Endodermal cell (in vitro differentiated cells): ENCODE results near the gene CARS2. TPM values are rescaled to one million over a fixed set of nuclear protein-coding genes. Genes with fewer than 3 reads are reported as not detected.
"Not testable (repeated sequence)": the region's sequence is repeated elsewhere in the genome, so short reads cannot be mapped to it uniquely, and the experiment has no call there.

Source experiments
- DNase-seq: peaks from one replicate; pipeline ENCODE4 v3.0.0-alpha.2; 2017
- H3K27ac ChIP-seq: 2 replicates; pipeline ENCODE4 v1.5.1; 2013; ENCODE audit warnings: mild to moderate bottlenecking, low read depth, low read length, moderate library complexity
- H3K27me3 ChIP-seq: 2 replicates; pipeline ENCODE4 v1.6.1; 2013; ENCODE audit warnings: mild to moderate bottlenecking, low read length, moderate library complexity; ENCODE audit not compliant: insufficient read depth, control insufficient read depth, poor library complexity, severe bottlenecking
- H3K36me3 ChIP-seq: 2 replicates; pipeline ENCODE4 v1.7.0; 2013; ENCODE audit warnings: mild to moderate bottlenecking, low read length, moderate library complexity; ENCODE audit not compliant: control insufficient read depth, insufficient read depth
- H3K4me1 ChIP-seq: one replicate; pipeline ENCODE4 v1.7.0; 2013; ENCODE audit warnings: low read length; ENCODE audit not compliant: control insufficient read depth, insufficient read depth
- H3K4me3 ChIP-seq: 2 replicates; pipeline ENCODE4 v1.5.1; 2013; ENCODE audit warnings: mild to moderate bottlenecking, low read length, moderate library complexity
- H3K9ac ChIP-seq: 2 replicates; pipeline ENCODE4 v1.6.1; 2013; ENCODE audit warnings: mild to moderate bottlenecking, low read length, moderate library complexity; ENCODE audit not compliant: poor library complexity, severe bottlenecking; ENCODE audit errors: extremely low read depth
- H3K9me3 ChIP-seq: 2 replicates; pipeline ENCODE4 v1.6.1; 2013; ENCODE audit warnings: mild to moderate bottlenecking, low read length, moderate library complexity; ENCODE audit not compliant: control insufficient read depth
- H3K27ac Mint-ChIP-seq: 2 replicates; pipeline ENCODE4 v1.8.0; 2020; ENCODE audit warnings: mixed read lengths
- H3K27me3 Mint-ChIP-seq: 2 replicates; pipeline ENCODE4 v1.8.0; 2021; ENCODE audit warnings: mild to moderate bottlenecking, mixed read lengths; ENCODE audit not compliant: insufficient read depth
- H3K36me3 Mint-ChIP-seq: 2 replicates; pipeline ENCODE4 v1.8.0; 2020; ENCODE audit warnings: low read depth, mixed read lengths
- H3K4me1 Mint-ChIP-seq: 2 replicates; pipeline ENCODE4 v1.8.0; 2020; ENCODE audit warnings: mixed read lengths
- H3K4me3 Mint-ChIP-seq: 2 replicates; pipeline ENCODE4 v1.8.0; 2020; ENCODE audit warnings: mild to moderate bottlenecking, moderate library complexity, mixed read lengths
- H3K9me3 Mint-ChIP-seq: 2 replicates; pipeline ENCODE4 v1.8.0; 2020; ENCODE audit warnings: mild to moderate bottlenecking, mixed read lengths
- WGBS, 2 experiments: methylation state at CpG; one replicate each; pipeline versions ENCODE4 v1.1.5 to v1.1.7; 2013; ENCODE audit warnings: missing lambda C conversion rate in 2 of 2, mixed read lengths in 1 of 2; ENCODE audit not compliant: insufficient coverage in 1 of 2, insufficient read length in 1 of 2; 5-methylcytosine and 5-hydroxymethylcytosine counted together
- total RNA-seq, 2 donors: library from RNA; stranded (reverse); fragmentation: NEBNext Ultra II Directional in 1 of 2; extraction: Animal tissue kit (Norgen Biotek cat#: 25700) in 1 of 2; gene quantifications; 2 replicates in 1 of 2; 3 replicates in 1 of 2; pipeline ENCODE4 v1.2.1, GENCODE V29; 2021
- TF ChIP-seq, protein P1 (sequence below): fragments of 200-600 bp; sonication (generic); conservative IDR thresholded peaks from 2 replicates; pipeline ENCODE4 v1.5.0; 2021; ENCODE audit warnings: antibody characterized with exemption, mild to moderate bottlenecking

CARS2 gene
- total RNA-seq, 2 donors from 2014 or later = 53.0 to 53.2 TPM

DNA sequence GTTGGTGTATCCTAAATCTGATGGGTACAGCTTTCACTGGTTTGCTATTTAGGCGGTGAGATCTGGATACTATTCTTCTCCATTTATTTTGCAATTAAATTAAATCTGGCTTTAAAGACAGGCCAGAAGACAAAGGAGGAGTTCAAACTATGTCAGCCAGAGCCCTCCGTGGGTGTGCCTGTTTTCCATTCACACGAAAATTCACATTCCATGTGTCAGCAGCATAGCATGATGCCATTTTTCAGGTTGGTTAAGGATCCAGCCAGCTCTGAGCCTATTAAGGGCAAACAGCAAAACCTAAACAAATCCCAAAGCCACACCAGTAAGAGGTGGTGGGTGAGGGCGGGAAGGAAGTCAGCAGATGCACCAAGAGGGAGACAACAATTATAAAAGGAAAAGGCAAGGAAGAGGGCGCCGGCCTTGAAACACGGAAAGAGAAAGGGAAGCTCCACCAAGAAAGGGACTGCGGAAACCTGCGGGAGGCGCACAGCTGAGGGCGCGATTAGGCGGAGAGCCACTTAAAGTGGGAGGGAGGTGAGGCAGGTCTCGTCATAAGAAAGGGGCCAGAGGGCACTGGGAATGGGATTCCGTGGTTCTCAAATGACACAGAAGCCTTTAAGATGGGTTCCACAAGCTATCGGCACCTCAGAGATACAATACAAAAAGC, 43.0 kb downstream of the CARS2 start:
- peaks cover 45% of the 10 kb centered on the region for H3K9me3 ChIP-seq

DNA sequence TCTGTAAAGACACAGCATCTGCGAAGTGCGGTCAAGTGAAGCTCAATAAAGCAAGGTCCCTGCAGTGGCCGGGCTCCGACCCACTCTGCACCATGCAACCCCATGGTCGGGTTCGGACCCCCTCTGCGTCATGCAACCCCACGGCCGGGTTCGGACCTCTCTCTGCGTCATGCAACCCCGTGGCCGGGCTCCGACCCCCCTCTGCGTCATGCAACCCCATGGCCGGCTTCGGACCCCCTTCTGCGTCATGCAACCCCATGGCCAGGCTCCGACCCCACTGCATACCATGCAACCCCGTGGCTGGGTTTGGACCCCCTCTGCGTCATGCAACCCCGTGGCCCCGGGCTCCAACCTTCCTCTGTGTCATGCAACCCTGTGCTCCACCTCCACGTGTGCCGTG, 43.8 kb downstream of the CARS2 start:
- no peak overlapping the region for H3K4me3 Mint-ChIP-seq
- peaks cover 91% of the 10 kb centered on the region for H3K36me3 Mint-ChIP-seq
- no peak for DNase-seq
- no peak overlapping the region for H3K9ac ChIP-seq
- no peak overlapping the region for H3K27ac Mint-ChIP-seq
- WGBS, 2 experiments = 96 to 98% methylated on average over 24 to 25 of the region's 25 CpGs
- peaks cover 45% of the 10 kb centered on the region for H3K9me3 Mint-ChIP-seq
- TF ChIP-seq, protein P1, sequence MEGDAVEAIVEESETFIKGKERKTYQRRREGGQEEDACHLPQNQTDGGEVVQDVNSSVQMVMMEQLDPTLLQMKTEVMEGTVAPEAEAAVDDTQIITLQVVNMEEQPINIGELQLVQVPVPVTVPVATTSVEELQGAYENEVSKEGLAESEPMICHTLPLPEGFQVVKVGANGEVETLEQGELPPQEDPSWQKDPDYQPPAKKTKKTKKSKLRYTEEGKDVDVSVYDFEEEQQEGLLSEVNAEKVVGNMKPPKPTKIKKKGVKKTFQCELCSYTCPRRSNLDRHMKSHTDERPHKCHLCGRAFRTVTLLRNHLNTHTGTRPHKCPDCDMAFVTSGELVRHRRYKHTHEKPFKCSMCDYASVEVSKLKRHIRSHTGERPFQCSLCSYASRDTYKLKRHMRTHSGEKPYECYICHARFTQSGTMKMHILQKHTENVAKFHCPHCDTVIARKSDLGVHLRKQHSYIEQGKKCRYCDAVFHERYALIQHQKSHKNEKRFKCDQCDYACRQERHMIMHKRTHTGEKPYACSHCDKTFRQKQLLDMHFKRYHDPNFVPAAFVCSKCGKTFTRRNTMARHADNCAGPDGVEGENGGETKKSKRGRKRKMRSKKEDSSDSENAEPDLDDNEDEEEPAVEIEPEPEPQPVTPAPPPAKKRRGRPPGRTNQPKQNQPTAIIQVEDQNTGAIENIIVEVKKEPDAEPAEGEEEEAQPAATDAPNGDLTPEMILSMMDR = no peak
- no peaks in the 10 kb centered on the region for H3K27me3 ChIP-seq
- H3K4me3 ChIP-seq = no peak overlapping the region
- H3K27me3 Mint-ChIP-seq = no peaks in the 10 kb centered on the region
- H3K4me1 ChIP-seq = no peaks in the 10 kb centered on the region
- H3K27ac ChIP-seq = no peak overlapping the region
- H3K9me3 ChIP-seq = peaks cover 49% of the 10 kb centered on the region
- peaks cover 82% of the 10 kb centered on the region for H3K36me3 ChIP-seq
- H3K4me1 Mint-ChIP-seq = no peaks in the 10 kb centered on the region

More for the DNA sequence above, 43.0 kb downstream of the CARS2 start:
- Histone ChIP-seq H3K36me3 (peaks cover 83% of the 10 kb centered on the region), H3K9ac (no peak overlapping the region), H3K27me3 (no peaks in the 10 kb centered on the region), H3K27ac (no peak overlapping the region), H3K4me1 (no peaks in the 10 kb centered on the region), H3K4me3 (no peak overlapping the region)
- DNase-seq = no peak
- no peaks in the 10 kb centered on the region for H3K4me1 Mint-ChIP-seq
- H3K9me3 Mint-ChIP-seq = peaks cover 40% of the 10 kb centered on the region
- H3K27ac Mint-ChIP-seq = no peak overlapping the region
- TF ChIP-seq, protein P1 = no peak
- 94 to 96% methylated on average over 8 to 16 of the region's 16 CpGs for WGBS, 2 experiments
- H3K27me3 Mint-ChIP-seq = no peaks in the 10 kb centered on the region
- no peak overlapping the region for H3K4me3 Mint-ChIP-seq
- H3K36me3 Mint-ChIP-seq = peaks cover 91% of the 10 kb centered on the region

DNA sequence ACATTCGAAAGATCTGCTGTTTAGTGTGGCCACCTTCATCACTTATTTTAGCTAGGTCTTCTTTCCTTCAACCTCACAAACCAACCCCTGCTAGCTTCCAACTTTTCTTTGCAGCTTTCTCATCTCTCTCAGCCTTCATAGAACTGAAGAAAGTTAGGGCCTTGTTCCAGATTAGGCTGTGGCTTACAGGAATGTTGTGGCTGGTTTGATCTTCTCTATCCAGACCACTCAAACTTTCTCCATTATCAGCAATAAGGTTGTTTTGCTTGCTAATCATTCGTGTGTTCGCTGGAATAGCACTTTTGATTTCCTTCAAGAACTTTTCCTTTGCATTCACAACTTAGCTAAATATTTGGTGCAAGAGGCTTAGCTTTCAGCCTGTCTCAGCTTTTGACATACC, 44.7 kb downstream of the CARS2 start:
- Histone ChIP-seq H3K9ac (no peak overlapping the region), H3K36me3 (peaks cover 74% of the 10 kb centered on the region), H3K4me1 (no peaks in the 10 kb centered on the region), H3K27me3 (no peaks in the 10 kb centered on the region), H3K9me3 (peaks cover 49% of the 10 kb centered on the region), H3K27ac (no peak overlapping the region), H3K4me3 (no peak overlapping the region)
- Mint-ChIP-seq H3K4me1 (no peaks in the 10 kb centered on the region), H3K4me3 (no peak overlapping the region), H3K27me3 (no peaks in the 10 kb centered on the region), H3K9me3 (peaks cover 45% of the 10 kb centered on the region), H3K36me3 (peaks cover 85% of the 10 kb centered on the region), H3K27ac (no peak overlapping the region)
- WGBS, 2 experiments = 89 to 95% methylated on average over 1 to 3 of the region's 3 CpGs
- no peak for DNase-seq
- TF ChIP-seq, protein P1 = no peak

DNA sequence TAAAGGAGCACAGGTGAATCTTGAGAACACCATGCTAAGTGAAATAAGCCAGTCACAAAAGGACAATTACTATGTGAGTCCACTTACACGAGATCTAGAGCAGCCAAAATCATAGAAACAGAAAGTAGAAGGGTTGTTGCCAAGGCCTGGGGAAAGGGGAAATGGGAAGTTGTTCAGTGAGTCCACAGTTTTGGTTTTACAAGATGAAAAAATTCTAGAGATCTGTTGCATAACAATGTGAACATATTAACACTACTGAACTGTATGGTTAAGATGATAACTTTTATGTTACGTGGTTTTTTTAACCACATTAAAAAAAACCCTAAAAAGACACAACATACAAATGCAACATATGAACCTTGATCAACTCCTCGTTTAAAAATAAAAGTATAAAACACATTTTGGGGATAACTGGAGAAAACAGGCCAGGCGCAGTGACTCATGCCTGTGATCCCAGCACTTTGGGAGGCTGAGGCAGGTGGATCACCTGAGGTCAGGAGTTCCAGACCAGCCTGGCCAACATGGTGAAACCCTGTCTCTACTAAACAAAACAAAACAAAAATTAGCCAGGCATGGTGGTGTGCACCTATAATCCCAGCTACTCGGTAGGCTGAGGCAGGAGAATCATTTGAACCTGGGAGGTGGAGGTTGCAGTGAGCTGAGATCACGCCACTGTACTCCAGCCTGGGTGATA, 47.6 kb downstream of the CARS2 start:
- H3K9me3 ChIP-seq = peaks cover 49% of the 10 kb centered on the region
- peaks cover 63% of the 10 kb centered on the region for H3K36me3 ChIP-seq
- H3K27ac ChIP-seq, H3K4me3 ChIP-seq, H3K4me1 ChIP-seq, H3K27me3 Mint-ChIP-seq, H3K4me1 Mint-ChIP-seq, DNase-seq, H3K27me3 ChIP-seq, H3K27ac Mint-ChIP-seq, H3K4me3 Mint-ChIP-seq, H3K9ac ChIP-seq: not testable (repeated sequence)
- WGBS, 2 experiments = 93 to 94% methylated on average over 3 to 4 of the region's 6 CpGs
- H3K36me3 Mint-ChIP-seq = peaks cover 66% of the 10 kb centered on the region
- peaks cover 45% of the 10 kb centered on the region for H3K9me3 Mint-ChIP-seq
